GM19238 (cell line): ENCODE results near the gene HS2ST1.
"Not testable (repeated sequence)": the region's sequence is repeated elsewhere in the genome, so short reads cannot be mapped to it uniquely, and the experiment has no call there.

Source experiments
- DNase-seq: peaks from one replicate; pipeline ENCODE4 v3.0.0; 2011; ENCODE audit warnings: low spot score; ENCODE audit not compliant: insufficient read length

The HS2ST1 gene

GRCh38 chr1:86914601-86914997 lies at the start of gene HS2ST1:
Gene HS2ST1 (plus strand): TSS chr1:86914635.
- DNase-seq, result no peak

DNA sequence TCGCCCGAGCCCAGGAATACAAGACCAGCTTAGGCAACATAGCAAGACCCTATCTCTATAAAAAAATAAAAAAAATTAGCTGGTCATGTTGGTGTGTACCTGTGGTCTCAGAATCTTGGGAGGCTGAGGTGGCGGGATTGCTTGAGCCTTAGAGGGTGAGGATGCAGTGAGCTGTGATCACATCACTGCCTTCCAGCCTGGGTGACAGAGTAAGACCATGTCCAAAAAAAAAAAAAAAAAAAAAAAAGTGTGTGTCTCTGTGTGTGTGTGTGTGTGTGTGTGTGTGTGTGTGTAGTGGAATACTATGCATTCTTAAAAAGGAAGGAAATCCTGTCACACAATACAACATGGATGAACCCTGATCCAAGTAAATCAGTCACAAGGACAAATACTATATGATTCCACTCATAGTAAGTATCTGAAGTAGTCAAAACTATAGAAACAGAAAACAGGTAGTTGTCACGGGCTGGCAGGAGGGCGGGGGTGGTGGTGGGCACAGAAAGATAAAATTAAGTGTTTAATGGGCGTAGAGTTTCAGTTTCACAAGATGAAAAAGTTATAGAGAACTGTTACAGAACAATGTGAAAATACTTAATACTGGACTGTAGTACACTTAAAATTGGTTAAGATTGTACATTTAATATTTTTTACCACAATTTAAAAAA lies 48.3 kb upstream of the HS2ST1 start:
- DNase-seq, result no peak

DNA sequence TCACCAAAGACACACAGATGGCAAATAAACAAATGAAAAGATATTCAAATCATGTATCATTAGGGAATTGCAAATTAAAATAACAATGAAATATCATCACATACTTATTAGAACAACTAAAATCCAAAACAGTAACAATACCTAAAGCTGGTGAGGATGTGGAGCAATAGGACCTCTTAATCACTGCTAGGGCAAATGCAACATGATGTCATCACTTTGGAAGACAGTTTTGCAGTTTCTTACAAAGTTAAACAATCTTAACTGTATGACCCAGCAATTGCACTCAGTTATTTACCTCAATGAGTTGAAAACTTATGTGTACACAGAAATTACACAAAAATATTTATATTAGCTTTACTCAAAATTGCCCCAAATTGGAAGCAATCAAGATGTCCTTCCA lies 47.8 kb upstream of the HS2ST1 start:
- no peak for DNase-seq

DNA sequence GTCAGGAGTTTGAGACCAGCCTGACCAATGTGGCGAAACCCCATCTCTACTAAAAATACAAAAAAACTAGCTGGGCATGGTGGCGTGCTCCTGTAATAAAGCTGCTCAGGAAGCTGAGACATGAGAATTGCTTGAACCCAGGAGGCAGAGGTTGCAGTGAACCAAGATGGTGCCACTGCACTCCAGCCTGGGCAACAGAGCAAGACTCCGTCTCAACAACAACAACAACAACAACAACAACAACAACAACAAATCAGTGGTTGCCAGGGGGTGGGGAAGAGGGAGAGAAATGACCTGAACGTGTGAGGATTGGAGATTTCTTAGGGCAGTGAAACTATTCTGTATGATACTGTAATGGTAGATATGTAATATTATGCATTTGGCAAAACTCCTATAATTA lies 47.2 kb upstream of the HS2ST1 start:
- DNase-seq, result not testable (repeated sequence)

GRCh38 chr1:86868477-86868876 lies 46.0 kb upstream of the HS2ST1 start:
- no peak for DNase-seq

DNA sequence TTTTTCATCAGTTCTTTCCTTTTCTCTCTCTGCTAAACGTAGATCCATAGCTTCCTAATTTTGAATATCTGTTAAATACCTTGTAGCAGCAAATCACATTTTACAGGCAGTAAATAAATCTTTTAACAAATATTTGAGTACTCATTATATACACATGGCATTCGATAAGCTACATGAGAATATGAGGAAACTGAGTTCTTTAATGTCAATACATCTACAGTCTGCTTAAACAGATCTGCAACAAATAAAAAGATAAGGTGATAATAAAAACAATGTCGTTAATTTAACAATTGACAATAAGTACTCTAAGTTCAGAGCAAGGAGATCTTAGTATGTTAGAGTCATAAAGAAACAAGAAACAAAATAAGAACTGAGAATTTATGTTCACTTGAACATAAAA lies 43.4 kb upstream of the HS2ST1 start:
- no peak for DNase-seq

- DNase-seq, result no peak
Measured at GRCh38 chr1:86872086-86872485, 42.3 kb upstream of the HS2ST1 start.

GRCh38 chr1:86875722-86876121 lies 38.7 kb upstream of the HS2ST1 start:
- no peak for DNase-seq

- DNase-seq, result no peak
Measured at GRCh38 chr1:86887479-86888162, 26.8 kb upstream of the HS2ST1 start.

GRCh38 chr1:86888327-86888726 lies 26.1 kb upstream of the HS2ST1 start:
- no peak for DNase-seq

DNA sequence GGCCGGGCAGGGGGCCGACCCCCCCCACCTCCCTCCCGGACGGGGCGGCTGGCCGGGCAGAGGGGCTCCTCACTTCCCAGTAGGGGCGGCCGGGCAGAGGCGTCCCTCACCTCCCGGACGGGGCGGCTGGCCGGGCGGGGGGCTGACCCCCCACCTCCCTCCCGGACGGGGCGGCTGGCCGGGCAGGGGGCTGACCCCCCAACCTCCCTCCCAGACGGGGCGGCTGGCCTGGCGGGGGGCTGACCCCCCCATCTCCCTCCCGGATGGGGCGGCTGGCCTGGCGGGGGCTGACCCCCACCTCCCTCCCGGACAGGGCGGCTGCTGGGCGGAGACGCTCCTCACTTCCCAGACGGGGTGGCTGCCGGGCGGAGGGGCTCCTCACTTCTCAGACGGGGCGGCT lies 15.0 kb upstream of the HS2ST1 start:
- not testable (repeated sequence) for DNase-seq

GRCh38 chr1:86905875-86906274 lies 8.6 kb upstream of the HS2ST1 start:
- DNase-seq, result no peak

- DNase-seq, result no peak
Measured at GRCh38 chr1:86906419-86906818, 8.0 kb upstream of the HS2ST1 start.

DNA sequence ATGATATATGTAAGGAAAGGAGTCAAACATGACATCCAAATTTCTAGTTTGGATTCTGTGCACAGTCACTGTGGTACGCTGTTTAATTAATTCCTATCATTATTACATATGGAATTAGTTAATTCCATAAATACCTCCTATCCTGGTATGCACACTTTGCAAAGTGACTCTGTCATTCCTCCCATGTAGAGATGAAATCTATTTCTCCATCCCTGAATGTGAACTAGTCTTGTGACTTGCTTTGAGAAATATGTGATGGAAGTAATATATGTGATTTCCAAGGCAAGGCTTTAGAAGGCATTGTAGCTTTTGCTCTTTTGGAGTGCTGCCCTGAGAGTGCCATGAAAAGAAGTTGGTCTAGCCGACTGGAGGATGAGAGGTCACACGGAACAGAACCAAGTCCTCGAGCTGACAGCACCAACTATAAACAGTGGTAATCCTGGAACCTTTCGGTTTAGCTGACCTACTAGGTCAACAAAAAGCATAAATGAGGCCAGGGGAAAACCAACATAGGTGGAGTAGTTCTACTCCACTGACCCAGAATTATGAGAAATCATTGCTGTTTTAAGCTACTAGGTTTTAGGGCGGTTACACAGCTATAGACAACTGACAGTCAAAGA lies 2.0 kb upstream of the HS2ST1 start:
- DNase-seq, result no peak

GRCh38 chr1:86913399-86913895 lies 988 bp upstream of the HS2ST1 start:
- peak; percentile 23 for DNase-seq

DNA sequence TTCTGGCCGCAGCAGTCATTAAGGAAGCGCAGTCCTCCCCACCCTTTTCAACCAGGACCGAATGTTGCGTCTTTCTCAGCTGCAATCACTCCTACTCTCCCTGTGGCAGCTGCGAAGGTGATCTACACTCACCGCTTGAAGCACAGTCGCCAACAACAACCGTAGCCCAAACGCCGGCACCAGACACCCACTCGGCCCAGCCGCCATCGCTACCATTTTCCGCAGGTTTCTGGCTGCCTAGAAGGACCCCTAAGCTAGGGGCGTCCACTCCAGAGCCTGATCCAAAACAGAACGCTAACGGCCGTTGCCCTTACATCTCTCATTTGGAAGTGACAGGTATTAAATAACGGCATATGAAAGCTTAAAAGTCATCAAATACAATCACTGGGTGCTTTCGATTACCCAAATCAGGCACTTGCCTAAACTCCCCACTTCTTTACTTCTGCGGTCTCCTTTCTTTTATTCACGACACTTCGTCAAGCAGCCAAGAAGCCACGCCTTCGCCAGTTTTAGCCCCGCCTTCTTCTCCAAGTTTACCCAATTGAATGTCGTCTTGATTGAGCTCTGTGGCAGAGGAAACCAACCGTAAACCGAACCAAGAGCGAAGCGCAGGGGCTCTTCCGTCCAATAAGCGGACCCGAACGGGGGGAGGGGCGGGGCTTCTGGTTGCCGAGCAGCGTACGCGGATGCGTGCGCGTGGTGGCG lies 387 bp upstream of the HS2ST1 start, which contains the start of gene SELENOF:
SELENOF (minus strand) TSS at position 231 of the 705 bp plus-strand sequence; CDS start at position 216, 15 bp downstream.
- DNase-seq, result peak; percentile 74

GRCh38 chr1:86914998-86915736 lies 732 bp downstream of the HS2ST1 start:
- DNase-seq, result no peak

DNA sequence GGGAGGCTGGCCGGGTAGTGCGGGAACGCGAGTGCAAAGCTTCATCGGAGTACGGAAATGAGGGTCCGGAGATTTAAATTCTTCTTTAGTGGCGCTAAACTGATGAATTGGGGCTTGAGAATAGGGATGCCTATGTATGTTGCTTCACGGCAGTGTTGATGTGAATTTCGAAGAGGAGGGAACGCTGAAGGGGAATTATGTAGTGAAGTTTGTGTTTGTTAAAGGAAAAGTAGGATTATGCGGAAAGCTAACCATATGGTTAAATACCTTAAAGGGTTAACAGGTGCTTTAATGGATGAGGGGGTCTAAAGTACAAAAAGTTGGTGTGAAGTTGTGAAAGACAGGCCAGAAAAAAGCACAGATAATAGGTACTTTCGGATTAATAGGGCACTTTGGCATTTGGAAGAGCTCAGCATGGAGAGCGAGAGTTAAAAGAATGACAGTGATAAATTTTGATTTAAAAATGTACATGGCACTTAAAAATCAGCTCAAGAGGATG lies 1.4 kb downstream of the HS2ST1 start:
- no peak for DNase-seq

DNA sequence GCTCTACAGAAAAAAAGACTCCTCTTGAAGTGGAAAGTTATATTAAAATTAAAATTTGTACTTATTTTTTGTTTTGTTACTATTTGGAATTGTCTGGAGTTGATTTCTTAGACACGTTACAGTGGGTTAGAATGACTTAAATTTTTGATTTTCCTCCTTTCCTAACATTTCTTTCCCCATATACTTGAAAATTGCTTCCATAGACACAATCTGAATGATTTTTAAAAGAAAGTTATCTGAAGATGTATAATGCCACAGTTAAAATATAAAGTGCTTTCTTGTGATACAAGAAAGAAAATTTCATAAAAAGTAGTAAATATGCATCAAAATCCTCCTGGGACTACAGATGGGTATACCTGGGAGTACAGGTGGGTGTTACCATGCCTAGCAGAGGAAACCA lies 2.3 kb downstream of the HS2ST1 start:
- DNase-seq, result no peak

DNA sequence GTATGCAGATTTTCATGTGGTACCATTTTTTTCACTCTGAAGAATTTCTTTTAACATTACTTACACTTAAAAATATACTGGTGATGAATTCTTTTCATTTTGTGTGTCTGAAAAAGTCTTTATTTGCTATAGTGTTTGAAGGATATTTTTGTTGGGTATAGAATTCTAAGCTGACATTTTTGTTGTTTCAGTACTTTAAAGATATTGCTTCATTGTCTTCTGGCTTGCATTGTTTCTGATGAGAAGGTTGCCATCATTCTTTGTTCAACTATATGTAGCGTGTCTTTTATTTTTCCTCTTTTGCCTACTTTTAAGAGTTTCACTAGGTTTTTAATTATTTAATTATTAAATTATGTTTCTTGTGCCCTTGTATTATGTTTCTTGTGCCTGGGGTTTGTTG lies 8.0 kb downstream of the HS2ST1 start:
- no peak for DNase-seq
